Measurements from ENCODE around the gene ZNF441.
A peak's percentile ranks its signal among the peaks of the same experiment; 100 is the strongest.
"Not testable (repeated sequence)": the region's sequence is repeated elsewhere in the genome, so short reads cannot be mapped to it uniquely, and the experiment has no call there.

The ZNF441 gene

DNA sequence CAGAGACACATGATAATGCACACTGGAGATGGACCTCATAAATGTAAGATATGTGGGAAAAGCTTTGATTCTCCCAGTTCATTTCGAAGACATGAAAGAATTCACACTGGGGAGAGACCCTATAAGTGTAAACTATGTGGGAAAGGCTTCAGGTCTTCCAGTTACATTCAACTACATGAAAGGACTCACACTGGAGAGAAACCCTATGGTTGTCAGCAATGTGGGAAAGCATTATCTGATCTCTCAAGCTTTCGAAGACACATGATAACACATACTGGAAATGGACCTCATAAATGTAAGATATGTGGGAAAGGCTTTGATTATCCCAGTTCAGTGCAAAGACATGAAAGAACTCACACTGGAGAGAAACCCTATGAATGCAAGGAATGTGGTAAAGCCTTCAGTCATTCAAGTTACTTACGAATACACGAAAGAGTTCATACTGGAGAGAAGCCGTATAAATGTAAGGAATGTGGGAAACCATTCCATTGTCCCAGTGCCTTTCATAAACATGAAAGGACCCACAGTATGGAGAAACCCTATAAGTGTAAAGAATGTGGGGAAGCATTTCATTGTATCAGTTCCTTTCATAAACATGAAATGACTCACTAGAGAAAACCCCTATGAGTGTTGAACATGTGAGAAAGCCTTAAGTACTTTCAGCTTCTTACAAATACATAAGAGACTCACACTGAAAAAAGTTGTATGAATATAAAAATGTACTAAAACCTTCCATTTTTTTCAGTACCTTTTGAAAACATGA is 14.7 kb downstream of the ZNF441 start:
- no peak for DNase-seq

DNA sequence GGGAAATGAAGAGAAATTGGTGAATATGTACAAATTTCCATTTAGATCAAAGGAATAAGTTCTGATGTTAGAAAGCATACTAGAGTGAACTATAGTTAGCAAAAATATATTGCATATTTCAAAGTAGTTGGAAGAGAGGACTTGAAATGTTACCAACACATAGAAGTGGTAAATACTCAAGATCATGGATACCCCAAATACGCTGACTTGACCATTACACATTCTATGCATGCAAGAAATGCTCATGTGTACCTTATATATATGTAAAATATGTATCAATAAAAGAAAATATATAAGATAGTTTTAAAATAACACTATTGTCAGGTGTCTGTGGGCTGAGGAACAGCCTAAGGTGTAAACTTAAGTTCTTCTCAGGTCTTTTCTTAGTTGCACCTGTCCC is 17.0 kb downstream of the ZNF441 start:
- DNase-seq: no peak

DNA sequence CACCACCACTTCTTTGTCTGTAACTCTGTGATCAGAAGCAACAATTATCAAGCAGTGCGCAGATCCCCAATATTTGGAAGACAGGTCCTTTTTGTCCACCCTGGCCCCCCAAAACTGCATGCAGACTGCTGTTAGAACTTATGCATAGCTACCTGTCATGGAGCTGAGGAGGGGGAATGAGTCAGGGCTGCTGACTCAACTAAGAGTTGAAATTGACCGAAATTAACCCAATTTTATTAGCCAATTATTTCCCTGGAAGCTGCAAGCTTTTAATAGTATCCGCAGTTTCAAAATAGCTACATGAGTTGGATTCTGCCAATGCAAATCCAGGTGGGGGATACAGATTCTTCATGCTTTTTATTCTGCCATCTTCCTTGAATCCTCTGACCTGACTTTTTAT is 17.6 kb downstream of the ZNF441 start:
- no peak for DNase-seq

DNA sequence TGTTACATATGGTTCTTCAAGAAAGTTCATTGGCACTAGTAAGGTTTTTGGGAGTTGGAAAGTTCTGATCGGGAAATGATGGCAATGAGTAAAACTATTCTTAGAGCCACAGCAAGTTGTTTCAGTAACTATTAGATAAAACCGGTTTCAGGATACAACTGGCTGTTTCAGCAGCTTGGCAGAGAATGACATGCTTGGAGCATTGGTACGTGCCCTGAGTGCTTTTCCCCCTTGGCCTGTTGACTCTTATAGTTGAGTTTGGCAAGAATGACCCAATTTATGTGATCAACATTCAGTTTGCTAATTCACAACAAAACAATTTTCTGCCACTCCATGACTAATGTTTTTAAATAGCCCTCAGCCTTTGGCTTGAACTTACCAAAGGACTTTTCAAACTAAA is 20.7 kb downstream of the ZNF441 start:
- no peak for DNase-seq

DNA sequence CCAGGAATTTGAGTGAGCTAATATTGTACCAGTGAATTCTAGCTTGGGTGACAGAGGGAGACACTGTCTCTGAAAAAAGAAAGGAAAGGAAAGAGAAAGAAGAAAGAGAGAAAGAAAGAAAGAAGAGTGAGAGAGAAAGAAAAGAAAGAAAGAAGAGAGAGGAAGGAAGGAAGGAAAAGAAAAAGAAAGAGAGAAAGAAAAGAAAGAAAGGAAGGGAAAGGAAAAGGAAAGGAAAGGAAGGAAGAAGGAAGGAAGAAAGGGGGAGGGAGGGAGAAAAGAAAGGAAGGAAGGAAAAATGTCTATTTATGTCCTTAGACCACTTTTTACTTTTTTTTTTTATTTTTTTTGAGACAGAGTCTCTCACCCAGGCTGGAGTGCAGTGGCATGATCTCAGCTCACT is 26.1 kb downstream of the ZNF441 start:
- DNase-seq: no peak

DNA sequence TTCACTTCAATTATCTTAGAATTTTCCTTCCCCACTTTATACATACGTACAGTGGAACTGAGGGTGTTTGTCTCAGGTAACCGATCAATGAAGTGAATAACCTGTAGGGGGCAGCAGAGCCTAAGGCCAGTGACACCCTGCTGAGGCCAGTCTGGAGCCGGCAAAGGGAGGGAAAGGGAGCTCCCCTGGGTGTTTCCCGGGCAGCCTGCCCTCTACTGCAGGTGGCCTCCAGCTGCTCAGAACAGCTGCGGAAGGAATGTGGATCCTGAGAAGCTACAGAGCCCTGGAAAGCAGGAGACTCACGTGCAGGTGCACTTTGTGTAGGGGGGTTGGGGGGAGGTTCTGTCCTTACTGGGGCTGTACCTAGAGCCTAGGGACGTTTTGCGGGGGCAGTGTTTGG is 30.7 kb downstream of the ZNF441 start:
- DNase-seq: peak; percentile 74

DNA sequence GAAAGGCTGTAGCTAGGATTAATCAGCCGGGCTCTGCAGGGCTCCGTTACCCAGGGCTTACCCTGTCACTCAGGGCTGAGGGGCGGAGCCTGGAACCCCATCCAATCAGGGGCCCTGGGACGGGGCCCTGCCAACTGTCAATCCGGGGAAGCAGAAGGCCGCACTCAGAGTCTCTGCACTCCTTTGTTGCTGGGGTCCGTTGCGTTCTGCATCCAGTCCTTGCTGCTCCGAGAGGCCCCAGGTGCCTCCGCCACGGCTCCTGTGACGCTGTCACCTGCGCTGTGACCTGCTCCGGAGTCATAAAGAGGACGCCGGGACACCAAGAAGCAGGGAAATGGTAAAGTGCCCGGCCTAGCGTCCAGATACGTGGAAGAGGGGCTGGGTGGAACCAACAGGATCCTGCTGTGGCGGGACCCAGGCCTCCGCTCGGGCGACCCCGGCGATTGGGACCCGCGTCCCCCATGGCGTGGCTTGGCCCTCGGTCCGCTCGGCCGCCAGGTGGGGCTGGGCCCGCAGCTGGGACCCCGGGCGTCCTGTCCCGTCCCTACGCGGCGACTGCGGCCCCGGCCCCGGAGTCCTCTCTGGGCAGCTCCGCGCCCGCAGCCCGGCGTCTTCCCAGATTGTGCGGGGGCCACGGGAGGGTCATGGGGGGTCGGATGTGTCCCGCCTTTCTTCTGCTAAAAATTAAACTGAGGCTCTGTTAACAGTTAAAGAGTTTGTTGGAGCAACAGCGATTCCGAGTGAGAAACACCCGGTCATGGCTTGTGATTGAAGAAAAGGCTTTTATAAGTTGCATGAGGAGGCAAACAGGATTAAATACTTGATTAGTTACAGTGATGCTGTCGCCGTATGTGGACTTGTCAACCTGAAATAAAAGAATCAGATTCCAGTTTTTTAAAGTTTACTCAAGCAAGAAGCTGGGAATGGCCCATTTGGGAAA is 31.9 kb downstream of the ZNF441 start, which contains the start of gene ZNF491:
ZNF491 (plus strand) TSS at position 133 of the 940 bp plus-strand sequence. CDS start 7,431 bp downstream, outside the sequence.
- DNase-seq: peak; percentile 68

DNA sequence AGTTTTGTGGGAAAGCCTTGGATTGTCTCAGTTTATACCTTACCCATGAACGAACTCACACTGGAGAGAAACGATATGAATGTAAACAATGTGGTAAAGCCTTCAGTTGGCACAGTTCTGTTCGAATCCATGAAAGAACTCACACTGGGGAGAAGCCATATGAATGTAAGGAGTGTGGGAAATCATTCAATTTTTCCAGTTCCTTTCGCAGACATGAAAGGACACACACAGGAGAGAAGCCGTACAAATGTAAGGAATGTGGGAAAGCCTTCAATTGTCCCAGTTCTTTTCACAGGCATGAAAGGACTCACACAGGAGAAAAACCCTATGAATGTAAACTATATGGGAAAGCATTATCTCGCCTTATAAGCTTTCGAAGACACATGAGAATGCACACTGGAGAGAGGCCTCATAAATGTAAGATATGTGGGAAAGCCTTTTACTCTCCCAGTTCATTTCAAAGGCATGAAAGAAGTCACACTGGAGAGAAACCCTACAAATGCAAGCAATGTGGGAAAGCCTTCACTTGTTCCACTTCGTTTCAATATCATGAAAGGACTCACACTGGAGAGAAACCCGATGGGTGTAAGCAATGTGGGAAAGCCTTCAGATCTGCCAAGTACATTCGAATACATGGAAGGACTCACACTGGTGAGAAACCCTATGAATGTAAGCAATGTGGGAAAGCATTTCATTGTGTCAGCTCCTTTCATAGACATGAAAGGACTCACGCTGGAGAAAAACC is 39.7 kb downstream of the ZNF441 start:
- no peak for DNase-seq

DNA sequence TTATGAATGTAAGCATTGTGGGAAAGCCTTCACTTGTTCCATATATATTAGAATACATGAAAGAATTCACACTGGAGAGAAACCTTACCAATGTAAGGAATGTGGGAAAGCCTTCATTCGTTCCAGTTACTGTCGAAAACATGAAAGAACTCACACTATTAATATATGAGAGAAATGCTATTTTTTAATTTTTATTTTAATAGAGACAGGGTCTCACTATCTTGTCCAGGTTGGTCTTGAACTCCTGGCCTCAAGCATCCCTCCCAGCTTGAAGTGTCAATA is 40.2 kb downstream of the ZNF441 start:
- DNase-seq: no peak

DNA sequence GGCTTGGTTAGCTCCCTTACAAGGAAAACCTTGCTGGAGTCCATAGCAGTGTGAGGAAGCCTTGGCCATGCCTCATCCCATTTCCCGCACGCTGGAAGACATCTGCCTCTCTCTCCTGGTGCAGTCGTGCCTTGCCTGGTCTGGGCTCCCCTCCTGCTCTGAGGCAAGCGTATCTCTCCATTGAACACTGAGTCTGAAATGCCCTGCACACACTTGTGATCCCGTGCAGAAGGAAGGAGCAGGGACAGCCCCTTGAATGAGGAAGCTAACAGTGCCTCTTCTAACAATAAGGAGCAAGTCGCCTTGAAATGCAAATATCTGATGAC is 46.9 kb downstream of the ZNF441 start:
- DNase-seq: no peak

DNA sequence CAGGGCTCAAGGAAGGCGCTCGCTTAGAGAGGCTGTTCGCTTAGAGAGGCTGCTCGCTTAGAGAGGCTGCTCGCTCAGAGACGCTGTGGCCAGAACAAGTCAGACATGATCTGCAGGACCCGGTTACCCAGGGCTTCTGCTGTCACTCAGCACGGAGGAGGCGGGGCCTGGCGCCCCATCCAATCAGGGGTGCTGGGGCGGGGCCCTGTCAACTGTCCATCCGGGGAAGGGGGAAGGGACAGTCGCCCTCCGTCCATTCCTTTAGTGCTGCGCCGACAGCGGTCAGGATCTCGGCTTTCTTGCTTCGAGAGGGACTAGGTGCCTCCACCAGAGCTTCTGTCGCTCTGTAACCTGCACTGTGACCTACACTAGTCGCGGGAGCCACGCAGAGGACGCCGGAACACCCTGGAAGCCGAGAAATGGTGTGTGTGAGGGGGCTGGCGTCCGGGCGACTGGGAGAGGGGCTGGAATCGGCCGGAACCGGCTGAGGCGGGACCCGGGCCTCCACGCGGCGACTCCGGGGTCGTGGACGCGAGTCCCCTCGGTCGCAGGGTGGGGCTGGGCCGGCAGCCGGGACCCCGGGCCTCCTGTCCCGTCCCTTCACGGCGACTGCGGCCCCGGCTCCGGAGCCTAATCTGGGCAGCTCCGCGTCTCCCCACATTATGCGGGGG is 47.4 kb downstream of the ZNF441 start, which contains the start of gene ZNF440:
ZNF440 (plus strand) TSS at position 245 of the 671 bp plus-strand sequence; CDS start at position 420, 175 bp downstream.
- peak; percentile 86 for DNase-seq

DNA sequence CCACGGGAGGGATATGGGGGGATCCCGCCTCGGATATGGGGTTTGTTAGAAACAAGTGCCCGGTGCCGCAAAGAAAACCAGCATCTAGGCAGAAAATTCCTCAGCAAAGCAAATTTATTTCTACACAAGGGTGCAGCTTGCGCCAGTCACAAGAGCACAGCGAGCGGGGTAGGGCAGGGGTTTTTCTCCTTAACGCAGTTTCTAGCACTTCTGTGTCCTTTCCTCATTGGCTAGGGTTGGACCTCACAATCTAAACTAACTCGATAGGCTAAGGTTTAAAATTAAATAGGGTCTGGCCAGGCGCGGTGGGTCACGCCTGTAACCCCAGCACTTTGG is 47.9 kb downstream of the ZNF441 start:
- DNase-seq: peak; percentile 3

DNA sequence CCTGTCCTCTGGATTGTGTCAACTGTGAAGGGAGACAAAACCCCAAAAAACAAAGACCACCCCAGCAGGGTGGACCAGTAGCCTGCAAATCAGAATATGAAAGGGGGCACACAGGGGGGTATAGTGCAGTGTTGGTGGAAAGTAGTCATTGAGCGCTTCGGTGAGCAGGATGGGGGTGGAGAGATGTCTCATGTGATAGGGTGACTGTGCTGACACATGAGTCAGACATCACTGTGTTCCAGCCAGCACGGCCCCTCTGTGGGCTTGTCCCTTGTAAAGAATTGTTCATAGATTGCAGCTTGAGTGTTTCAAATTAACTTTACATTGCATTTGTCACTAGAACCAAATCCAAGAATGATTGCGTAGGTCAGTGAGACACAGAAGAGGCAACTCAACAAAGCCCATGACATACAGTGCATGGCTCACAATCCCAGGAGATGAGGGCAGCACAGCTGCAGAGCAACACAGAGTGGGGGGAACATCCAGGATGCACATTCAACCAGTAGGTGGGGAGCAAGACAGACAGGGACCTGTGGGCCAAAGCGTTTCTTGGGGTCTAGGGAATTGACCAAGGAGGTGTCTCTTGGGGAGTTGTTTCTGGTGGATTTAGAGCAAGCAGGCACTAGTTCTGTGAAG is 54.8 kb downstream of the ZNF441 start:
- DNase-seq: peak; percentile 38

DNA sequence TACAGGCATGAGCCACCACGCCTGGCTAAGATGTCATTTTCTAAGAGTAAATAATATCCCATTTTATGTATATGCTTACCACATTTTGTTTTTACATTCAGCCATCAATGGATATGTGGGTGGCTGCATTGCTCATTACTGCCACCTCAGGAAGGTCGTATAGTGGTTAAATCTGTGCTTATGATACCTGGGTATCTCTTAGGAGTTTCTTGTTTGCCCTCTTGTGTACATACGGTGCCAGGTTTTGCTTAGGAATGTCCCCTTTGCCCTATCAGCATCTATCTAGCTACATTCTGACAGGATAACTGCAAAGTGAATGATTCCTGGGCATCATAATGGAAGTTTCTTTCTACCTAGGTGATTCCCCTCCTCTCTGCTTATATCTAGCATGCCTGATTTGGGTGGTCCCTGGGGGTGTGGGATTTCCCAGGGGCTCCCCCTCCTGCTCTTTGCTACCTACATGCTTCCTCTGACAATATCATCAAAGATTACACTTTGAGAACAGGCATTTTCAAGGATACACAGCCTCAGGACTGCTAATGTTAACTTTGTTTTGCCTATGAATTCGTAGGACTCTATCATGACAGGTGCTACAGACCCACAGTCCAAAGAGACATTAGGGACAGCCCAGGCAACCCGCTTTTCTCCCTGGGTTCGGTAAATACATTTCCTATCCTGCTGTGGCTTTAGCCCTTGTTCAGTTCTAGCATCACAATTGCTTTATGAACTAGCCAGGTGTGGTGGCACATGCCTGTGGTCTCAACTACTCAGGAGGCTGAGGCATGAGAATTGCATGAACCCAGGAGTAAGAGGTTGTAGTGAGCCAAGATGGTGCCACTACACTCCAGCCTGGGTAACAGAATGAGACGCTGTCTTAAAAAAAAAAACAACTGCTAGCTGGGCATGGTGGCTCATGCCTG is 62.4 kb downstream of the ZNF441 start:
- DNase-seq: not testable (repeated sequence)

DNA sequence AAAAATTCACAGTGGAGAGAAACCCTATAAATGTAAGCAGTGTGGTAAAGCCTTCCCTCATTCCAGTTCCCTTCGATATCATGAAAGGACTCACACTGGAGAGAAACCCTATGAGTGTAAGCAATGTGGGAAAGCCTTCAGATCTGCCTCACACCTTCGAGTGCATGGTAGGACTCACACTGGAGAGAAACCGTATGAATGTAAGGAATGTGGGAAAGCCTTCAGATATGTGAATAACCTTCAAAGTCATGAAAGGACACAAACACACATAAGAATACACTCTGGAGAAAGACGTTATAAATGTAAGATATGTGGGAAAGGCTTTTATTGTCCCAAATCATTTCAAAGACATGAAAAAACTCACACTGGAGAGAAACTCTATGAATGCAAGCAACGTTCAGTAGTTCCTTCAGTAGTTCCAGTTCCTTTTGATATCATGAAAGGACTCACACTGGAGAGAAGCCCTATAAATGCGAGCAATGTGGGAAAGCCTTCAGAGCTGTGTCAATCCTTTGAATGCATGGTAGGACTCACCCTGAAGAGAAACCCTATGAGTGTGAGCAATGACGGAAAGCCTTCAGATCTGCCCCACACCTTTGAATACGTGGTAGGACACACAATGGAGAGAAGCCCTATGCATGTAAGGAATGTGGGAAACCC is 65.6 kb downstream of the ZNF441 start:
- DNase-seq: no peak

DNA sequence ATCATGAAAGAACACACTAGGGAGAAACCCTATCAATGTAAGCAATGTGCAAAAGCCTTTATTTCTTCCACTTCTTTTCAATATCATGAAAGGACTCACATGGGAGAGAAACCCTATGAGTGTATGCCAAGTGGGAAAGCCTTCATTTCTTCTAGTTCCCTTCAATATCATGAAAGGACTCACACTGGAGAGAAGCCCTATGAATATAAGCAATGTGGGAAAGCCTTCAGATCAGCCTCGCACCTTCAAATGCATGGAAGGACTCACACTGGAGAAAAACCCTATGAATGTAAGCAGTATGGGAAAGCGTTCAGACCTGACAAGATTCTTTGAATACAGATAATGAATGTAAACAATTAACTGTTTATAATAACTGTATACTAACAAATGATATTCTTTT is 66.7 kb downstream of the ZNF441 start:
- no peak for DNase-seq

All from T1000 (cell line).